HAP-1 (cell line): ENCODE data around the gene MACF1.
"Not testable (repeated sequence)": the region's sequence is repeated elsewhere in the genome, so short reads cannot be mapped to it uniquely, and the experiment has no call there.

Experiments
- DNase-seq, 2 experiments: peaks; one replicate each; pipeline ENCODE4 v3.0.0-alpha.2; 2016 to 2020; ENCODE audit warnings: low spot score in 2 of 2
- H3K27me3 ChIP-seq: fragments of 250-450 bp; sonication (Bioruptor Pico); 2 replicates; pipeline ENCODE4 v1.5.1; 2020; ENCODE audit warnings: low read depth, mild to moderate bottlenecking, moderate library complexity
- H3K36me3 ChIP-seq: fragments of 250-450 bp; sonication (Bioruptor Pico); replicated peaks from 2 replicates; pipeline ENCODE4 v1.5.1; 2020; ENCODE audit warnings: mild to moderate bottlenecking
- H3K4me1 ChIP-seq: fragments of 250-450 bp; sonication (Bioruptor Pico); 2 replicates; pipeline ENCODE4 v1.5.1; 2020; ENCODE audit warnings: mild to moderate bottlenecking
- H3K4me3 ChIP-seq: fragments of 250-450 bp; sonication (Bioruptor Pico); 2 replicates; pipeline ENCODE4 v1.5.1; 2020; ENCODE audit warnings: mild to moderate bottlenecking, moderate library complexity
- H3K9me3 ChIP-seq: fragments of 250-450 bp; sonication (Bioruptor Pico); 2 replicates; pipeline ENCODE4 v1.5.1; 2020; ENCODE audit warnings: mild to moderate bottlenecking, moderate library complexity
- in situ Hi-C: fragments of 300-500 bp; cut with MboI; formaldehyde crosslinking; loops from 3 replicates; pipeline ENCODE4 v1.14.3; 2020; ENCODE audit warnings: low sequenced_read_pairs, inconsistent platforms, mixed read lengths

The MACF1 gene

DNA sequence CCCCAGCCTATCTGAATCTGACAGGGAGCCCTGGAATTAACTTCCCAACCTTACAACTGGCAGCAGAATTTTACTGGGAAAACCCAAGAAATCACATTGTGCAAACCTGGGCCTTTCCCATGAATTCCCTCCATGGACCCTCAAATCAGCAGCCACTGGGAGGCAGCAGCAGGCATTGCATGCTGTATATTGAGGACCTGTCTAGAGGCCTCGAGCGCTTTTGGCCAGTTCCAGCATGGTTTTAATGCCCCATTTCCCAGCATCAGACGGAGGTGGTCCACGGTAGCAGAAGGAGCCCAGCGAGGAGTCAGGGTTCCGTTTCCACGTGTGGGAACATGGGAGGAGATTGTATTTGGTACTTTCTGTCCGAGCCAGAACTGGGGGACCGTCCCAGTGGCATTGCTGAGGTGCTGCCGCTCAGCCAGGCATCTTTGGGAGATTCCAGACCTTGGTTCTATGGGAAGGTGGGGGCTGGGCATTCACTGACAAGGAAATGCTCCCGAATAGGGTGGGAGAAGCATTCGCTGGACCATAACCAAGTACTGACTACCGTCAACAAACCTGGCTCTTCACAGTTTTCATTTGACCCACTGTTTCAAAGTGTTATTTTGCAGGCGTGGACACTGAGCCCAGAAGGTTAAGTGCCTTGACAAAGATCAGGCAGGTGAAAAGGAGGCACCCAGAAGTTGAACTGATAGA lies 302.9 kb downstream of the MACF1 start:
- in situ Hi-C loops, result no loop called here
- Histone ChIP-seq H3K9me3 (no peaks in the 10 kb centered on the region), H3K4me1 (no peaks in the 10 kb centered on the region), H3K36me3 (no peaks in the 10 kb centered on the region), H3K4me3 (no peak overlapping the region), H3K27me3 (no peaks in the 10 kb centered on the region)
- peak in 1 of 2 experiments; percentile 26 for DNase-seq

DNA sequence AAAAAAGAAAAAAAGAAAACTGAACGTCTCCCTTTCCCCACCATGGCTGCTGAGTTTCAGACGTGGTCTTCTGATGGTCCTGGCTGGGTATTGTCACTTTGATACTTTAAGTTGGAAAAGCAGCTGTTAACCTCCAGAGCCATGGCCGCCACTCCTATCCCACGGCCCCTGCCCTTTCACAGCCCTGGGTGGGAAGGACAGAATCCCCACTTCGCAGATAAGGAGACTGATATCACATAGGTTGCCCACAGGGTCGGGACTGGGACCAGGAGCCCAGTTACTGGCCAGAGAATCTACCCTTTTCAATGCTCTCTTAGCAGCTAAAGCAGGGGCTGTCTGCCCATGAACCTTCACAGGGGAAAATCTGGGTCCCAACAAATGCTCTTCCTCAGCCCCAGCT lies 303.8 kb downstream of the MACF1 start:
- H3K4me1 ChIP-seq, result no peaks in the 10 kb centered on the region

DNA sequence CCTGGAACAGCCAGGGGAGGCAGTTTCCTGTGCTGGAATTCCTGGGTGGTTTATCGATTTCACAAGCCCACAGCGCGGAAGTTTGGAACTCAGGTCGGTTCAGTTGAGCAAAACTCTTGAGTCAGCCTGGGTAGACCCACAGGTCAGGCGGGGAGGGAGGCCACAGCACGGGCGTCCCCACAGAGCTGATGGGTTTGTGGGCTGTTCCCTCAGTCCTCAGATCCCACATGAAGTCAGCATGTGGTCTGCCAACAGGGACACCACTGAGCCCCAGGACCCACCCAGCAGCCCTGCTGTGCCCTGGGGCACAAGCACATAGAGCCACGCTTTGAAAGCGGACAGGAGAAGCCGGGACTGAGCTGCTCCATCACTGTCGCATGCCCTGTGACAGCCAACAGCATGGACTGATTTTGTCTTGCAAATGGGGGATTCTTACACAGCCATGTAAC lies 304.4 kb downstream of the MACF1 start:
- Histone ChIP-seq H3K4me1 (no peaks in the 10 kb centered on the region), H3K9me3 (no peaks in the 10 kb centered on the region), H3K27me3 (no peaks in the 10 kb centered on the region), H3K4me3 (no peak overlapping the region), H3K36me3 (no peaks in the 10 kb centered on the region)
- DNase-seq, result no peak
- in situ Hi-C loops, result no loop called here

More for the DNA sequence above, 303.8 kb downstream of the MACF1 start:
- in situ Hi-C loops, result no loop called here
- H3K36me3 ChIP-seq, result no peaks in the 10 kb centered on the region
- H3K4me3 ChIP-seq, result no peak overlapping the region
- no peaks in the 10 kb centered on the region for H3K27me3 ChIP-seq
- DNase-seq, result no peak
- no peaks in the 10 kb centered on the region for H3K9me3 ChIP-seq

DNA sequence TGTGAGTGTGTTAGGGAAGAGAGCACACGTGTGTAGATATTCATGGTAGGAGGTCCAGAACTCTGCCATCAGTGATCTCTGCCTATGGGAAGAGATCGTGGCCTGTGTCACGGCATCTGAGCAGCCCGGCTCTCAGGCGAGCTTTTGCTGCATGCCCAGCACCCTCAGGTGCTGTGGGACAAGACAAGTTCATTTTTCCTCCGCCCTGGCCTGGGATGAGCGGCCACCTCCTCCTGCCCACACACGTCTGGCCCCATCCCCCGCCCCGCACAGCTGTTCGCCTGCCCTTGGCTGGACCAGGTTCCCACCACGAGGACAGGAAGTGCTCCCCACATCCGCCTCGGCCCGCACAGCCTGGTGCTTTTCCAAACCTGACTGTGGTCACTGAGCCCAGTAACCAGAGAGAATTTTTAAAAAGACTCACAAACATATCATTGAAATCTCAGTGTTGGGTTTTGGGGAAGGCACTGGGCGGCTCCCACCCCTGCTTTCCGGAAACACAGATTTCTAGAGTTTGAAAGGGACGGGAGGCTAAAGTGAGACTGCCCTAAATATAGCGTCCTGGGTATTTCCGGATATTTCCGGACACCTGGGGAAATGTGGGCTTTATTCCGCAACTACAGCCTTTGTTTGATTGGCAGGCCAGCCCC lies 305.0 kb downstream of the MACF1 start:
- no peaks in the 10 kb centered on the region for H3K36me3 ChIP-seq
- in situ Hi-C loops, result no loop called here
- H3K4me3 ChIP-seq, result no peak overlapping the region
- no peaks in the 10 kb centered on the region for H3K4me1 ChIP-seq
- no peak for DNase-seq
- H3K9me3 ChIP-seq, result no peaks in the 10 kb centered on the region
- H3K27me3 ChIP-seq, result no peaks in the 10 kb centered on the region

DNA sequence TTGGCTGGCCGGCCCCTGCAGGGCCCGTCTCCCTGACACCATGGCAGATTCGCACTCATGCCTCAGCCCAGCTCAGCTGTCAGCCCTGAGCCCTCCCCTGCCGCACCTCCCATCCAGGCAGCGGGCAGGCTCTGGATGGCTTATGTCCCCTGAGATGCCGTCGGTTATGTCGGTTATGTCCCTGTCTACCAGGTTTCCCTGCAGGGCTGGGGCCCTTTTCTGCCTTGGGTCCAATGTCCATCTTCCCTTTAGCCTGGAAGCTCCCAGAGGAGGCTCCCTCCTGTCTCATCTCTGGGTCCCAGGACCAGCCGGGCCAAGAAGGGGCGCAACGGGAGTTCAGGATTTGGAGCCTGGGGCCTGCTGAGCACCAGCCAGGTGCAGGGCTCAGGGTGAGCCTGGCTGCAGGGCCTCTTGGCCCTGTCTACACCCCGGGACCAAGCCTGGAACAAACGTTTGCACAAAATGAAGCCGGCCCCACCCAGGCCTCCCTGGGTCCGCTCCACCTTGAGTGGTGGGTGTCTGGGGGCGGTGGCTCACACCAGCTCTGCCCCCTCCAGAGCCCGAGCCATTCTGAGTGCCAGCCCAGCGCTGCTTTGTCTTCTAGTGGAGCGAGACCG lies 306.2 kb downstream of the MACF1 start:
- DNase-seq, H3K27me3 ChIP-seq, H3K9me3 ChIP-seq, in situ Hi-C loops, H3K4me3 ChIP-seq, H3K36me3 ChIP-seq, H3K4me1 ChIP-seq: not testable (repeated sequence)

DNA sequence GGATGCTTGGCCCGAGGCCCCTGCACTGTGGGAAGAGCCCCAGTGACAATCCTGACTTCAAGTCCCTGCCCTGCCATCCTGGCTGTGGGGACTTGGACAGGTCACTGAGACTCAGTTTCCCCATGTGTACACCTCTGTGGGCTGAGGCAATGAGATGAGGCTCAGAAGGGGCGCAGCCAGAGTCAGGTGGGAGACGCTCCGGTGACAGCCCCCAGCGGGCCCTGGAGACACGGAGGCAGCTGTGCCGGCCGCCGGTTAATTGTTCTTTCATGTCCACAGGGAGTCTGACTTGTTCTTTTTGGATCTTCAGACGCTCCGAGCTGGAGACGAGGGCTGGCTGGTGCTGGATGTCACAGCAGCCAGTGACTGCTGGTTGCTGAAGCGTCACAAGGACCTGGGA lies 307.0 kb downstream of the MACF1 start:
- H3K36me3 ChIP-seq, H3K9me3 ChIP-seq, H3K27me3 ChIP-seq, H3K4me3 ChIP-seq, in situ Hi-C loops, H3K4me1 ChIP-seq, DNase-seq: not testable (repeated sequence)

DNA sequence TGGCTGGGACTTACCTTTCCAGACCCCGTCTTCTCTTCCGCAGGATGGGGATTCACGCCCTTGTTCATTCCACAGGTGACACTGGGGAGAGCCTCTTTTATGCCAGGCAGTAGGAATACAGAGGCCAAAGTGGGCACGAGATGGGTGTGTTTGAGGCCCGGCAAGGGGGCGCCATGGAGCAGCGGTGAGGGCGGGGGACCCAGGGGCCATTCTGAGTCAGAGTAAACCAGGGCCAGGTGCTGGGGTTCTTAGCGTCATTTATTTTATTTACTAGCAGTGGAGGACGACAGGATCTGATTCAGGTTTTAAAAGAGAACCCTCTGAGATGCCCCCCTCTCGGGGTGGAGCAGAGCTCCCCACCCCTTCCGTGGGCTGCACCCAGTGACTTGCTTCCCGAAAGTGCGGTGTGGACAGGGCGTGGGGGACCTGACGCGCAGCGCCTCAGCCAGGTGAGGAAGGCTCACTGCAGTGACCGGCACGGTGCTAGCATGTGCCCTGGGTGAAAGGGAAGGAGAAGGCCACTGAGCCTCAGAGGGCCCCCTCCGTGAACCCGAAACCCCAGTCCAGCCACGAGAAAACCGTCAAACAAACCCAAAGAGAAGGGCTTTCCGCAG lies 307.8 kb downstream of the MACF1 start:
- H3K9me3 ChIP-seq, H3K27me3 ChIP-seq, H3K4me1 ChIP-seq, H3K36me3 ChIP-seq, H3K4me3 ChIP-seq, in situ Hi-C loops: not testable (repeated sequence)
- DNase-seq, result peak in 1 of 2 experiments; percentile 1

DNA sequence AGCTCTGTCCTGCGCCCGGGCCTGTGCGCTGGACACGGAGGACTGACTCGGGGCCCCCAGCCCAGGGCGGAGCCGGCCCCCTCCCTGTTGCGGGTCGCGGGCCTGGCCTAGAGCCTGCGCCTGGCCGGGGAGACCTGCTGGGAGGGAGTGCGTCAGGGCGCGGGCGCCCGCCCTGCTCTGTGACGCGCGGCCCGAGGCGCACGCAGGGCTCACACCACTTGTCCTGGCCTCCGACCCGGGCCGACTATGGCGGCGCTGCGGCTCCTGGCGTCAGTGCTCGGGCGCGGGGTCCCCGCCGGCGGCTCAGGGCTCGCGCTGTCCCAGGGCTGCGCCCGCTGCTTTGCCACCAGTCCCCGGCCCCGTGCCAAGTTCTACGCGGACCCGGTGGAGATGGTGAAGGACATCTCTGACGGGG lies 310.2 kb downstream of the MACF1 start:
- H3K27me3 ChIP-seq, H3K36me3 ChIP-seq, H3K4me1 ChIP-seq, H3K9me3 ChIP-seq, H3K4me3 ChIP-seq, in situ Hi-C loops: not testable (repeated sequence)
- DNase-seq, result peak in 1 of 2 experiments; percentile 1

DNA sequence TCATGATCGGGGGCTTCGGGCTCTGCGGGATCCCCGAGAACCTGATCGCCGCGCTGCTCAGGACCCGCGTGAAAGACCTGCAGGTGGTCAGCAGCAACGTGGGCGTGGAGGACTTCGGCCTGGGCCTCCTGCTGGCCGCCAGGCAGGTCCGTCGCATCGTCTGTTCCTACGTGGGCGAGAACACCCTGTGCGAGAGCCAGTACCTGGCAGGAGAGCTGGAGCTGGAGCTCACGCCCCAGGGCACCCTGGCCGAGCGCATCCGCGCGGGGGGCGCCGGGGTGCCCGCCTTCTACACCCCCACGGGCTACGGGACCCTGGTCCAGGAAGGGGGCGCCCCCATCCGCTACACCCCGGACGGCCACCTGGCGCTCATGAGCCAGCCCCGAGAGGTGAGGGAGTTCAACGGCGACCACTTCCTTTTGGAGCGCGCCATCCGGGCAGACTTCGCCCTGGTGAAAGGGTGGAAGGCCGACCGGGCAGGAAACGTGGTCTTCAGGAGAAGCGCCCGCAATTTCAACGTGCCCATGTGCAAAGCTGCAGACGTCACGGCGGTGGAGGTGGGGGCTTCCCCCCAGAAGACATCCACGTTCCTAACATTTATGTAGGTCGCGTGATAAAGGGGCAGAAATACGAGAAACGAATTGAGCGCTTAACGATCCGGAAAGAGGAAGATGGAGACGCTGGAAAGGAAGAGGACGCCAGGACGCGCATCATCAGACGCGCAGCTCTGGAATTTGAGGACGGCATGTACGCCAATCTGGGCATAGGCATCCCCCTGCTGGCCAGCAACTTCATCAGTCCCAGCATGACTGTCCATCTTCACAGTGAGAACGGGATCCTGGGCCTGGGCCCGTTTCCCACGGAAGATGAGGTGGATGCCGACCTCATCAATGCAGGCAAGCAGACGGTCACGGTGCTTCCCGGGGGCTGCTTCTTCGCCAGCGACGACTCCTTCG lies 310.9 kb downstream of the MACF1 start:
- H3K9me3 ChIP-seq, H3K27me3 ChIP-seq, H3K4me1 ChIP-seq, DNase-seq, H3K36me3 ChIP-seq, in situ Hi-C loops, H3K4me3 ChIP-seq: not testable (repeated sequence)

DNA sequence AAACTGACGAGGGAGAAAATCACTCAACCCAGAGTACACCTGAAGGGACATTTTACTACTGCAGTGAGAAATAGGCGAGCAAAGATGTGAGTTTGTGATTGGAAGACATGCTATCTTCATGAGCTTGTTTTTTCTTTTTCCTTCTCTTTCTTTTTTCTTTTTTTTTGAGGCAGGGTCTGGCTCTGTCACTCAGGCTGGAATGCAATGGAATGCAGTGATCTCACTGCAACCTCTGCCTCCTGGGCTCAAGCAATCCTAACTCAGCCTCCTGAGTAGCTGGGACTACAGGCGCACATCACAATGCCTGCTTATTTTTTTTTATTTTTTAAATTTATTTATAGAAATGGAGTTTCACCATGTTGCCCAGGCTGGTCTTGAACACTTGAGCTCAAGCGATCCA lies 312.3 kb downstream of the MACF1 start:
- H3K27me3 ChIP-seq, H3K4me3 ChIP-seq, DNase-seq, H3K9me3 ChIP-seq, in situ Hi-C loops, H3K4me1 ChIP-seq, H3K36me3 ChIP-seq: not testable (repeated sequence)

DNA sequence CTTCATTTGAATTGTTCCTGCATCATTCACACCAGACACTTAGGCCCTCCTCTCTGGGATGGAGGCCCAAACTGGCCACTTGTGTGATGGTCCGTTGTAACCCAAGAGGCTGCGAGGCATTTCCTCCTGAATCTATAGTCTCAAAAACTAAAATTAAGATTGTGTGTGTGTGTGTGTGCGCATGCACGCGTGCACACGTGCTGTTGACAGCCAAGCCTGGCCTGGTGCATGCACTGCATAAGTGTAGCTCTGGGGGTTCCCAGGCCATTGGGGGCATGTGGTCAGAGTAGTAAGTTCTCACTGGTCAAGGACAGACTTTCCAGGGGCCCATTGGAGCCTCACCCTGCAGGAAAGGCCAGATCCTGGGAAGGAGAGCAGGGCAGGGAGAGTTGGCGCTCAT lies 313.4 kb downstream of the MACF1 start:
- DNase-seq, H3K9me3 ChIP-seq, H3K36me3 ChIP-seq, in situ Hi-C loops, H3K4me1 ChIP-seq, H3K4me3 ChIP-seq, H3K27me3 ChIP-seq: not testable (repeated sequence)

DNA sequence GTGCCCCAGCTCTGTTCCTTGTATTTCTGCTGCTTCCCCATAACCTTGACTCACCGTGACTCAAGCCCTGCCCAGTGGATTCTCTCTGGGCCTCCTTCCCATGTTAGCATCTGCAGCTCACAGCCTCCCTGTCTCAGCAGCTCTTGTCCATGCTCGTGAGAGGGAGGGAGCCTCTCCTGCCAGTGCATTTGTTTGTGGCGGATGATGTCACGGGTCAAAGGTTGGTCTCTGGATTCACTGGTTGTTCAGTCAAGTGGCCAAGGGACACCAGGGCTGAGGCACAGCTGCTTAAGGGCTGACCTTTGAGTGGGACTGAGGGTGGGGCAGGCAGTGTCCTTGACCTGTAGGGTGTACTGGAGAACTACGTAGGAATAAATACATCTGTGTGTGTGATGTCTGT lies 314.9 kb downstream of the MACF1 start:
- H3K4me1 ChIP-seq, DNase-seq, H3K36me3 ChIP-seq, H3K4me3 ChIP-seq, H3K27me3 ChIP-seq, H3K9me3 ChIP-seq, in situ Hi-C loops: not testable (repeated sequence)

DNA sequence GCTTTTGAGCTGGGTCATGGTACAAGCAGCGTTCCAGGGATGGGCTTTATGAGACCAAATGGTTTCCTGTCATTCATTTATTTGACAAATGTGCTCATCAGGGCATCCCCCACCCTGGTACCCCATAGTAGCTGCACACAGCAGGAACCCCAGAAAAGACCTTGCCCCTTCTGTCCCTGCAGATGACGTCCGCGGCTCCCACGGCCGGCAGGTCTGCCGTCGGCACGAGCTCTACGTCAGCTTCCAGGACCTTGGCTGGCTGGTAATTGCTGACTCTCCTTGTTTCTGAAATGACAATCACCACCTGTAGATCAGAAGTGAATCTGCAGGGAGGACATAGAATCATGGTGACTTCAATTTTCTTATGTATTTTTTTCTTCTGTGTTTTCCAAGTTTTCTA lies 317.7 kb downstream of the MACF1 start:
- DNase-seq, H3K36me3 ChIP-seq, H3K9me3 ChIP-seq, H3K27me3 ChIP-seq, H3K4me1 ChIP-seq, in situ Hi-C loops, H3K4me3 ChIP-seq: not testable (repeated sequence)
